SU-DHL-6 (cell line): Measurements from ENCODE around the gene SLC30A7.

Experiments
- CTCF ChIP-seq: fragments of 200-600 bp; sonication (generic); IDR thresholded peaks from one replicate; pipeline ENCODE4 v1.5.1; 2017; ENCODE audit warnings: antibody characterized with exemption, mild to moderate bottlenecking, low read length, moderate library complexity; ENCODE audit not compliant: insufficient read depth, poor library complexity, severe bottlenecking
- EZH2phosphoT487 ChIP-seq: fragments of 200-600 bp; sonication (generic), shearing (Covaris generic); conservative IDR thresholded peaks from 2 replicates; pipeline ENCODE4 v1.6.1; 2018; ENCODE audit warnings: mild to moderate bottlenecking, antibody characterized with exemption, low read length, moderate library complexity, mixed read lengths

- TF ChIP-seq CTCF (no peak), EZH2phosphoT487 (no peak)
Observed at GRCh38 chr1:101002551-101002950, 106.7 kb downstream of the SLC30A7 start.
